Right renal pelvis (tissue), 4 donors: ENCODE data around the gene AACS. TPM values are rescaled to one million over a fixed set of nuclear protein-coding genes. Genes with fewer than 3 reads are reported as not detected.
"Not testable (repeated sequence)": the region's sequence is repeated elsewhere in the genome, so short reads cannot be mapped to it uniquely, and the experiment has no call there.

Experiments used
- DNase-seq, 4 donors: peaks; one replicate each; pipeline ENCODE4 v3.0.0-alpha.2; 2013; ENCODE audit warnings: low read depth in 4 of 4, low spot score in 3 of 4, missing footprints in 1 of 4
- polyA plus RNA-seq, 4 donors: library from polyadenylated mRNA; unstranded; fragments of 120-200 nt; gene quantifications; one replicate each; pipeline ENCODE4 v1.2.1, GENCODE V29; 2013; ENCODE audit not compliant: insufficient read length in 4 of 4

Gene AACS
- polyA plus RNA-seq, 4 donors, result 21.9 to 24.6 (median 23.4) TPM

- no peak for DNase-seq
Measured at GRCh38 chr12:125053821-125054220, 11.4 kb upstream of the AACS start.

- DNase-seq, result no peak
Measured at GRCh38 chr12:125055591-125055990, 9.6 kb upstream of the AACS start.

GRCh38 chr12:125056306-125056705 is 8.9 kb upstream of the AACS start:
- DNase-seq, result no peak

GRCh38 chr12:125057708-125058107 is 7.5 kb upstream of the AACS start:
- DNase-seq, result no peak

GRCh38 chr12:125061229-125061628 is 4.0 kb upstream of the AACS start:
- DNase-seq, result no peak

GRCh38 chr12:125063522-125063921 is 1.7 kb upstream of the AACS start:
- not testable (repeated sequence) for DNase-seq

GRCh38 chr12:125064492-125064891 is 743 bp upstream of the AACS start:
- no peak for DNase-seq

GRCh38 chr12:125065919-125066570 is 810 bp downstream of the AACS start:
- DNase-seq, result no peak

- no peak for DNase-seq
Measured at GRCh38 chr12:125068391-125068790, 3.2 kb downstream of the AACS start.

- DNase-seq, result no peak
Measured at GRCh38 chr12:125069616-125070015, 4.4 kb downstream of the AACS start.

- DNase-seq, result no peak
Measured at GRCh38 chr12:125070112-125070511, 4.9 kb downstream of the AACS start.

GRCh38 chr12:125070661-125071390 is 5.6 kb downstream of the AACS start:
- DNase-seq, result no peak

- no peak for DNase-seq
Measured at GRCh38 chr12:125071456-125071855, 6.2 kb downstream of the AACS start.

GRCh38 chr12:125072496-125072895 is 7.3 kb downstream of the AACS start:
- no peak for DNase-seq

- not testable (repeated sequence) for DNase-seq
Measured at GRCh38 chr12:125074294-125074693, 9.1 kb downstream of the AACS start.

- DNase-seq, result no peak
Measured at GRCh38 chr12:125076103-125076502, 10.9 kb downstream of the AACS start.

GRCh38 chr12:125079084-125079483 is 13.8 kb downstream of the AACS start:
- no peak for DNase-seq

GRCh38 chr12:125079648-125080645 is 14.7 kb downstream of the AACS start:
- DNase-seq, result no peak

GRCh38 chr12:125081427-125081826 is 16.2 kb downstream of the AACS start:
- no peak for DNase-seq

GRCh38 chr12:125083072-125083471 is 17.8 kb downstream of the AACS start:
- no peak for DNase-seq

- not testable (repeated sequence) for DNase-seq
Measured at GRCh38 chr12:125088199-125088598, 23.0 kb downstream of the AACS start.
